Activated CD8-positive, alpha-beta T cell treated with anti-CD3 and anti-CD28 coated beads for 36 hours (primary cell): ENCODE measurements around the gene CLEC14A. TPM values are rescaled to one million over a fixed set of nuclear protein-coding genes. Genes with fewer than 3 reads are reported as not detected.

Experiments used
- ATAC-seq: fragments of 200-7000 bp; cut with Tn5 transposase; one replicate; pipeline ENCODE4 v1.10.0; 2021; ENCODE audit warnings: mild to moderate bottlenecking, moderate library complexity
- CTCF ChIA-PET: fragments of 350-600 bp; sonication (Branson Sonifier 250); formaldehyde crosslinking; loops from one replicate; lab custom pipeline; 2021; ENCODE audit warnings: antibody characterized with exemption; lab: Charles Lee
- POLR2A ChIA-PET: fragments of 350-600 bp; sonication (Branson Sonifier 250); formaldehyde crosslinking; loops from one replicate; lab custom pipeline; 2021; ENCODE audit warnings: antibody characterized with exemption; lab: Charles Lee
- DNase-seq: peaks from one replicate; pipeline ENCODE4 v3.0.0-alpha.2; 2020
- H3K27ac Mint-ChIP-seq: one replicate; pipeline ENCODE4 v1.8.0; 2021; ENCODE audit warnings: mild to moderate bottlenecking, mixed read lengths
- H3K27me3 Mint-ChIP-seq: one replicate; pipeline ENCODE4 v1.8.0; 2021; ENCODE audit warnings: mixed read lengths
- H3K36me3 Mint-ChIP-seq: one replicate; pipeline ENCODE4 v1.8.0; 2021; ENCODE audit warnings: low read depth, mixed read lengths
- H3K4me1 Mint-ChIP-seq: one replicate; pipeline ENCODE4 v1.8.0; 2021; ENCODE audit warnings: low read depth, mixed read lengths
- H3K4me3 Mint-ChIP-seq: one replicate; pipeline ENCODE4 v1.8.0; 2021; ENCODE audit warnings: mild to moderate bottlenecking, moderate library complexity, mixed read lengths
- H3K9me3 Mint-ChIP-seq: one replicate; pipeline ENCODE4 v1.8.0; 2021; ENCODE audit warnings: mixed read lengths
- intact Hi-C: fragments of 100-400 bp; cut with micrococcal nuclease; formaldehyde crosslinking; loops from one replicate; pipeline ENCODE4 v1.10.0; 2022
- total RNA-seq, 2 experiments: library from RNA; stranded (reverse); gene quantifications; one replicate each; pipeline ENCODE4 v1.2.3, GENCODE V29; 2021
- TF ChIP-seq, protein P1 (sequence below): fragments of 200-600 bp; IDR thresholded peaks from one replicate; pipeline ENCODE4 v1.8.0; 2022; ENCODE audit warnings: antibody characterized with exemption, mild to moderate bottlenecking

The CLEC14A gene
- total RNA-seq, 2 experiments from 2014 or later = not detected

DNA sequence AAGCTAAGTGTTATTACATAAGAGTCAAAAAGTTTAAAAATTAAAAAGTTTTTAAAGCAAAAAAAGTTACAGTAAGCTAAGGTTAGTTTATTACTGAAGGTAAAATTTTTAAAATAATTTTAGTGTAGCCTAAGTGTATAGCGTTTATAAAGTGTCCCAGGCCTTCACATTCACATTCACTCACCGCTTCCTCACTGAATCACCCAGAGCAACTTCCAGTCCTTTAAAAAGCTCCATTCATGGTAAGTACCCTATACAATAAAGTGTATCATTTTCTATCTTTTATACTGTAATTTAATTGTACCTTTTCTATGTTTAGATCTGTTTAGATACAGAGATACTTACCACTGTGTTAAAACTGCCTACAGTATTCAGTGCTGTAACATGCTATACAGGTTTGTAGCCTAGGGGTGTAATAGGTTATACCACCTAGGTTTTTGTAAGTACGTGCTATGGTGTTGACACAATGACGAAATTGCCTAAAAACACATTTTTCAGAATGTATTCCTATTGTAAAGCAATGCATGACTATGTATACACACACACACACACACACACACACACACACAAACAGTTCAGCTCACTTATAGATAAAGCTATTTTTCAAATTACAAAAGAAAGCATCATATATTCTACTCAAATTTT, 3.7 kb downstream of the CLEC14A start:
- H3K9me3 Mint-ChIP-seq = no peaks in the 10 kb centered on the region
- H3K27me3 Mint-ChIP-seq = peaks cover 24% of the 10 kb centered on the region
- no peak overlapping the region for H3K27ac Mint-ChIP-seq
- peaks cover 5% of the 10 kb centered on the region for H3K4me1 Mint-ChIP-seq
- TF ChIP-seq, protein P1, sequence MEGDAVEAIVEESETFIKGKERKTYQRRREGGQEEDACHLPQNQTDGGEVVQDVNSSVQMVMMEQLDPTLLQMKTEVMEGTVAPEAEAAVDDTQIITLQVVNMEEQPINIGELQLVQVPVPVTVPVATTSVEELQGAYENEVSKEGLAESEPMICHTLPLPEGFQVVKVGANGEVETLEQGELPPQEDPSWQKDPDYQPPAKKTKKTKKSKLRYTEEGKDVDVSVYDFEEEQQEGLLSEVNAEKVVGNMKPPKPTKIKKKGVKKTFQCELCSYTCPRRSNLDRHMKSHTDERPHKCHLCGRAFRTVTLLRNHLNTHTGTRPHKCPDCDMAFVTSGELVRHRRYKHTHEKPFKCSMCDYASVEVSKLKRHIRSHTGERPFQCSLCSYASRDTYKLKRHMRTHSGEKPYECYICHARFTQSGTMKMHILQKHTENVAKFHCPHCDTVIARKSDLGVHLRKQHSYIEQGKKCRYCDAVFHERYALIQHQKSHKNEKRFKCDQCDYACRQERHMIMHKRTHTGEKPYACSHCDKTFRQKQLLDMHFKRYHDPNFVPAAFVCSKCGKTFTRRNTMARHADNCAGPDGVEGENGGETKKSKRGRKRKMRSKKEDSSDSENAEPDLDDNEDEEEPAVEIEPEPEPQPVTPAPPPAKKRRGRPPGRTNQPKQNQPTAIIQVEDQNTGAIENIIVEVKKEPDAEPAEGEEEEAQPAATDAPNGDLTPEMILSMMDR = no peak
- no peak overlapping the region for H3K4me3 Mint-ChIP-seq
- ChIA-PET CTCF (interaction anchor here (0.7 kb wide), 1 partner anchor 276 kb away, joined by 3 read pairs; no protein-coding TSS in a partner anchor), POLR2A (no interaction called here)
- intact Hi-C loops = no loop called here
- DNase-seq (no peak), ATAC-seq (no peak)
- no peaks in the 10 kb centered on the region for H3K36me3 Mint-ChIP-seq

DNA sequence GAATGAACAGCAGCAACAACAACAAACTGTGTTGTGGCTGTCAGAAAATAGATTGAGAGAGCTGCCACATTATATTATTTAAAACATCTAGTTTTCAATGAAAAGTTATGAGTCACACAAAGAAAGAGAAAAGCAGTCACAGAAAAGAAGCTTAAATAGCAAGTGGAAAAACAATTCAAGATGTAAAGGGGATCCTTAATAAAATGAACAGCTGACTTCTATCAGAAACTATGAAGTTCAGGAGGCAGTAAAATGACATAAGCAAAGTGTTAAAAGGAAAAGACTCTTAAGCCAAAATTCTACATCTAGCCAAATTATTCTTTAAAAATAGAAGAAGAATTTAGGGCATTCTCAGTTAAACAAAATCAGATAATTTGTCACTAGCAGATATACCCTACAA, 5.6 kb downstream of the CLEC14A start:
- Mint-ChIP-seq H3K36me3 (no peaks in the 10 kb centered on the region), H3K4me3 (no peak overlapping the region), H3K27ac (no peak overlapping the region), H3K9me3 (no peaks in the 10 kb centered on the region), H3K4me1 (peaks cover 2% of the 10 kb centered on the region), H3K27me3 (peaks cover 18% of the 10 kb centered on the region)
- POLR2A ChIA-PET = no interaction called here
- ATAC-seq = no peak
- no peak for DNase-seq
- intact Hi-C loops = no loop called here
- CTCF ChIA-PET = no interaction called here
- TF ChIP-seq, protein P1 = no peak

DNA sequence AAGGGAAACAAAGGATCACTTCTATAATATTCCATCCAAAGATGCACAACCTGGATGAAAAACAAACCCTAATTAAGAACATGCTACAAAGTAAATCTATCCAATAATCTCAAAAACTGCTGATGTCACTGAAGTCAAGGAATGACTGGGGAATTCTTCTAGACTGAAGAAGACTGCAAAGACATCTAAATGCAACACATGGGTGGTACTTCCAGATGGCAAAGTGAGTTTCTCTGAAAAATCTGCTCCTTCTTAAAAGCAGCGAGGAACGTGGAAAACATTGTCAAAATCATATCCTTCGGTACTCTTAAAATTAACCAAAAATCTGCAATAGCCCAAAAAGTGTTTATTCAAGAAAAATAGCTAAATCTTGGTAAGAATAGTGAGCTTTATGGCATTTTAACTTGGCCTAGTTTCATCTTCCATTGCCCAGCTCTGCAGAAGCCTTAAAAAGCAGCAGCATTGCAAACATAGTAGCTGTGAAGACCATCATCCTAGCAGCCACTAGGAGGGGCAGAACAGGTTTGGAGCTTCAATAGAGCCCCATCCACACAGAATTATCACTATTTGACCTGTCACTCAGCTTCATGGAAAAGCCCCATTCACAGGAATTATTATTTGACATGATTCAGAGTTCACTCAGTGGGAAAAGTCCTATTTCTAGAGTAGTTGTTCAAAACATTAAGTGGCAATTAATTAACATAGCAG, 7.4 kb downstream of the CLEC14A start:
- no peak overlapping the region for H3K4me3 Mint-ChIP-seq
- CTCF ChIA-PET = no interaction called here
- no peaks in the 10 kb centered on the region for H3K9me3 Mint-ChIP-seq
- H3K27ac Mint-ChIP-seq = no peak overlapping the region
- no peak for ATAC-seq
- POLR2A ChIA-PET = no interaction called here
- H3K27me3 Mint-ChIP-seq = peaks cover 6% of the 10 kb centered on the region
- intact Hi-C loops = no loop called here
- DNase-seq = no peak
- TF ChIP-seq, protein P1 = no peak
- H3K36me3 Mint-ChIP-seq = no peaks in the 10 kb centered on the region
- no peaks in the 10 kb centered on the region for H3K4me1 Mint-ChIP-seq

DNA sequence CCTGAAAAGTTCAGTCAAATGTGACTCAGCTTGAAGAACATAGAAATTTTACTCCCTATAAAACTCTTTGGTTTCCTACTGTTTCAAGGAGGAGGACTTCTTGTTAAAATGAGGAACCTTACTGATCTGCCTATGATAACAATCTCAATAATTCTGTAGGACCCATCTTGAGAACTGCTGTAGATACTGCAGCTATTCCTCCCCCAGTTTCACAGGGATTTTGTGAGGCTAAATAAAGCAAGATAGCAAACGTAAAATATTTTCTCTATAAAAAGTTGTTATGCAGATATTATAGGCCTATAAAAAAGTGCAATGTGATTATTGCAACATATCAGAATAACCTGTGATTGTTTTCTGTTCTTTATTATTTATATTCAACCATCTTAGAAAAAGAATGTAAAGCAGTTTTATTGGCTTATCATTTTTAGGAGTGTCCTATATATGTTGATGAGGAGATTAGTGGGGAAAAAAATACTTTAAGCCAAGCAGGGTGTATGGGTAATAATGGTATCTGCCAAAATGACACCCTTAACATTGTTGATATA, 12.1 kb downstream of the CLEC14A start:
- Mint-ChIP-seq H3K27me3 (peaks cover 11% of the 10 kb centered on the region), H3K4me3 (no peak overlapping the region), H3K9me3 (no peaks in the 10 kb centered on the region), H3K27ac (no peak overlapping the region), H3K36me3 (no peaks in the 10 kb centered on the region), H3K4me1 (no peaks in the 10 kb centered on the region)
- ChIA-PET POLR2A (no interaction called here), CTCF (no interaction called here)
- intact Hi-C loops = no loop called here
- no peak for ATAC-seq
- DNase-seq = no peak
- TF ChIP-seq, protein P1 = no peak

DNA sequence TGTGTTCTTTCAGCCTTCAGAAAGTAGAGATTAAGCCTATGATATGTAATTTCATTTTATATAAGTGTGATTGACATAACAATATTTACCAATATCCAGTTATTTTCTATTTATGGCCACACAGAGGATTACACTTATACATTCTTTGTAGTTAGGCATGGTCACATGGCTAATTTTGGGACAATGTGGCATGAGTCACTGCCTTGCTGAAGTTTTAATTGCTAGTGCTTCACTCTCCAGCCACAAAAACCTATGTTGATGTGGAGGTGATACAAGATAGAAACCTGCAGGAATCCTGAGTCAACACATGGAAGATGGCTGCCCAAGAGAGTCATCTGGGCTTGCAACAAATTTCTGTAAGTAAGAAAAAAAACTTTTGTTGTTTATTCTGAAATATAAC, 17.0 kb downstream of the CLEC14A start:
- DNase-seq (no peak), ATAC-seq (no peak)
- ChIA-PET POLR2A (no interaction called here), CTCF (no interaction called here)
- Mint-ChIP-seq H3K4me1 (no peaks in the 10 kb centered on the region), H3K9me3 (no peaks in the 10 kb centered on the region), H3K4me3 (no peak overlapping the region), H3K27ac (no peak overlapping the region), H3K36me3 (no peaks in the 10 kb centered on the region), H3K27me3 (peaks cover 8% of the 10 kb centered on the region)
- intact Hi-C loops = no loop called here
- TF ChIP-seq, protein P1 = no peak
